Right renal pelvis (tissue), 4 donors: ENCODE measurements around the gene ANXA8. TPM values are rescaled to one million over a fixed set of nuclear protein-coding genes. Genes with fewer than 3 reads are reported as not detected.
"Not testable (repeated sequence)": the region's sequence is repeated elsewhere in the genome, so short reads cannot be mapped to it uniquely, and the experiment has no call there.

Experiments
- DNase-seq, 4 donors: peaks; one replicate each; pipeline ENCODE4 v3.0.0-alpha.2; 2013; ENCODE audit warnings: low read depth in 4 of 4, low spot score in 3 of 4, missing footprints in 1 of 4
- polyA plus RNA-seq, 4 donors: library from polyadenylated mRNA; unstranded; fragments of 120-200 nt; gene quantifications; one replicate each; pipeline ENCODE4 v1.2.1, GENCODE V29; 2013; ENCODE audit not compliant: insufficient read length in 4 of 4

The ANXA8 gene
- polyA plus RNA-seq, 4 donors: 0.12 to 0.62 (median 0.40) TPM; not detected in 1

- DNase-seq: not testable (repeated sequence)
Measured at GRCh38 chr10:47465216-47465917, 18.5 kb downstream of the ANXA8 start.

- not testable (repeated sequence) for DNase-seq
Measured at GRCh38 chr10:47462577-47463358, 21.1 kb downstream of the ANXA8 start.

DNA sequence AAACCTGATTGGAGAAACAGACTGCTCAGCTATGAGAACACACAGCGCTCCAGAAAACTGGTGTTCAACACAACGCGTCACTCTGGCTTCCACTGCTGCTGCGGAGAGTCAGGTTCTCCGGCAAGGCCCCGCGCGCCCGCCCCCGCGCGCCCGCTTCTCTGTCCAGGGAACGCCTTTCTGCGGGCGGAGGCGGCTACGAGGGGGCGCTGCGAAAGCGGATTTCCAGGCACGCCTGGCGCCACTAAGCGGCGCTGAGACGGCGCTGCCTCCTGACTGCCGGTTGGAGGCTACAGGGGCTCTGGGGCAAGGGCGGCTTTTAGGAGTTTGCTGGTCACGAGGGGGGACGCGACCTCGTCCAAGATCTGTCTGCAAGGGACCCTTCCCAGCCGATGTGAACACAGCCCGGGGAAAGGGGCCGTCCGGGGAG lies 22.6 kb downstream of the ANXA8 start:
- peak in 2 of 4 donors; percentile 29 to 33 for DNase-seq

DNA sequence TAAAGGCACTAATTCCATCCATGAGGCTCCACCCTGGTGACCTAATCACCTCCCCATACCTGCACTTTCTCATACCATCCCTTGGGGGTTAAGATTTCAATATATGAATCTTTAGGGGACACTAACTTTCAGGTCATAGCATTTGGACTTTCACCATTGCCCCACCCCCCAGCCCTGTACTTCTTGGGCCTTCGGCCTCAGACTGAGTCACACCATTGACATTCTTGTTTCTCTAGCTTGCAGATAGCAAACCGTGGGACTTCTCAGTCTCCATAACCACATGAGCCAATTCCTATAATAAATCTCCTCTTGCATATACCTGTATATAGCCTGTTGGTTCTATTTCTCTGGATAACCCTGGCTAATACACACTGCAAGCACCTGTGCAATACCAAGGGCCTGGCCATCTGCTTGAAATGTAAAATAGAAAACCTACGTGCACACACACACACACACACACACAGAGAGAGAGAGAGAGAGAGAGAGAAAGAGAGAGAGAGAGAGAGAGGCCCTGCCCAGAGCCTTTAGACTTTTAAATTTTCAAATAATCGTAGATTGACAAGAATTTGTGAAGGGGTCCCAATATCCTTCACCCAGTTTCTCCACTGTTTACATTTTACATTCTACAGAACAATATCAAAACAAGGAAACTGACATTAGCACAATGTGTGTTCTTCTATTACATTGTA lies 25.3 kb downstream of the ANXA8 start:
- DNase-seq: no peak

GRCh38 chr10:47457826-47458225 lies 26.1 kb downstream of the ANXA8 start:
- no peak for DNase-seq

DNA sequence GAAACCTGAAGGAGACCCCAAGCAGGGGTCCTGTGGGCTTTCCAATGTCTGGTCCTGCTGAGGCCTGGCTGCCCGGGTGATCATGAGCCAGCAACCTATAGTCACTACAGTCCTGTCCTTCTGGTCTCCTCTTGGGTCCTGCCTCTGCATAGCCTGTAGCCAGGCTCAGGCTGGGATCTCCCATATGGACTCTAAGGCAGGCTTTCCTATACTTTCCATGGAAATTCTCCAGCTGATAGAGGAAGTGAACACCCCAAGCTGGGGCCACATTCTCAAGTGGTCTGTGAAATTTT lies 26.4 kb downstream of the ANXA8 start:
- DNase-seq: no peak

GRCh38 chr10:47456794-47457527 lies 27.0 kb downstream of the ANXA8 start:
- no peak for DNase-seq

DNA sequence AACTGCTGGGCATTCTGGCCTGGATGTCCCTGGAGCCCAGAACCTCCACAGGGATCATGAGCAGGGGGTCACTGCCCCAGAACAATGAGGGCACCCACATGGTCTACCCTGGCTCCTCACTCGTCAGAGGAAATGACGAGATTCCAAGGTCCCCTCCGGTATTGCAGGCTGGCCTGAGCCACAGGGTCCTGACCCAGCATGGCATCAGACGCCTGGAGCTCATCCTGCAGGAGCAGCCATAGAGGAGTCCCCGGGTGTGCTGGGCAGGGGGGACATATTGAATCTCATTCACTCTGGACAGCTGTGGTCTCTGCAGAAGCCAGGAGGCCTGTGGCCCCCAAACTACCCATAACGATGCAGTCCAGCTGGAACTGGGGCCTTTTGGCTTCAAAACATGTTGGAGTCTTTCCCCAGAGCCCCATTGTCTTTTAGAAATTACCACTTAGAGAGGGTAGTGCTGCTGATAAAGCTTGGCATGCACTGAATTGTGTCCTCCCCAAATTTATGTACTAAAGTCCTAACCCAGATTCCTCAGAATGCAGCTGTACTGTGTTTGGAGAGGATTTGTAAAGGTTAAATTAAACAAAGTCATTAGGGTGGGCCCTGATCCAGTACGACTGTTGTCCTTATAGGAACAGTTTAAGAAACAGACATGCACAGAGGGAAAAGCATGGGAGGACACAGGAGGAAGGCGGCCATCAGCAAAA lies 27.7 kb downstream of the ANXA8 start:
- DNase-seq: peak in 2 of 4 donors; percentile 30 to 31

GRCh38 chr10:47455350-47456078 lies 28.4 kb downstream of the ANXA8 start:
- not testable (repeated sequence) for DNase-seq

DNA sequence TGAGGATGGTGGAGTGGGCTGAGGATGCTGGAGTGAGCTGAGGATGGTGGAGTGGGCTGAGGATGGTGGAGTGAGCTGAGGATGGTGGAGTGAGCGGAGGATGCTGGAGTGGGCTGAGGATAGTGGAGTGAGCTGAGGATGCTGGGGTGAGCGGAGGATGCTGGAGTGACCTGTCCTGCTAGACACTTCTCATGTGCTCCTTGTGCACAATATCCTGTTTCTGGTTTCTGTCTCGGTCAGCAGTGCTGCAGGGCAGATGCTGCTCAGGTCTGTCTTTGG lies 29.2 kb downstream of the ANXA8 start:
- DNase-seq: no peak

DNA sequence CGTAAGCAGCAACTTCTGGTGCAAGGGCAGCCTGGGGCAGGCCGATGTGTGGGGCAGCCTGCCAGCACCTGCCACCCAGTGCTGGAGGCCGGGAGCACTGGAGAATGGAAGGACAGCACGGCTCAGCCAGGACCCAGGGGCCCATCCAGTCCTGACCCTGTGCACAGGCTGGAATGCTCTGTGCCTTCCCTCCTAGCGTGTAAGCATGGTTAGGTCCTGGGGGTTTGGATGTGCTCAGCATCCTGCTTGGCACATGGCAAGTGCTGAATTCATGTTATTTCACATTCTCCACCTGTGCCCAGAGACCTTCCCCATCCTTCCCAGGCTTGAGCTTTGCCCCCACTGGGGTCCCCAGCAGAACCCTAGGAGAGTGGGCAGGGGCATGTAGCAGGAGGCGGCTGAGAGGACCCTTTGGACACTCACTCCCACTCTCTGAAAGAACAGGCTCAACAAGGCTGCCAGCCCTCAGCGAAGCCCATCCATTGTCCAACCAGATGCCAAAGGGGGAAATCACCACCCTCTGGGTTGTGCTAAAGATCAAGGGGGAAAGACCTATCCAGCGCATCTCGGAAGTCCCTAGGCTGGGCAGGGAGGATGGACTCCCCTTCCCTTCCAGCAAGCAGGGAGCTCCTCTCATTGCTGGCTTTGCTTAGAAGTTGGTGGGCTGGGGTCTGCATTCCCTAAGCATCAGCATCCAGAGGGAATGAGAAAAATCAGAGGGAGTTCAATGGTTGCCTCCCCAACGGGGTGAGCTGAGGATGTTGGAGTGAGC lies 29.7 kb downstream of the ANXA8 start:
- DNase-seq: no peak

- no peak for DNase-seq
Measured at GRCh38 chr10:47453141-47454007, 30.5 kb downstream of the ANXA8 start.

- DNase-seq: no peak
Measured at GRCh38 chr10:47452495-47453140, 31.3 kb downstream of the ANXA8 start.

- DNase-seq: no peak
Measured at GRCh38 chr10:47451998-47452494, 31.9 kb downstream of the ANXA8 start.

DNA sequence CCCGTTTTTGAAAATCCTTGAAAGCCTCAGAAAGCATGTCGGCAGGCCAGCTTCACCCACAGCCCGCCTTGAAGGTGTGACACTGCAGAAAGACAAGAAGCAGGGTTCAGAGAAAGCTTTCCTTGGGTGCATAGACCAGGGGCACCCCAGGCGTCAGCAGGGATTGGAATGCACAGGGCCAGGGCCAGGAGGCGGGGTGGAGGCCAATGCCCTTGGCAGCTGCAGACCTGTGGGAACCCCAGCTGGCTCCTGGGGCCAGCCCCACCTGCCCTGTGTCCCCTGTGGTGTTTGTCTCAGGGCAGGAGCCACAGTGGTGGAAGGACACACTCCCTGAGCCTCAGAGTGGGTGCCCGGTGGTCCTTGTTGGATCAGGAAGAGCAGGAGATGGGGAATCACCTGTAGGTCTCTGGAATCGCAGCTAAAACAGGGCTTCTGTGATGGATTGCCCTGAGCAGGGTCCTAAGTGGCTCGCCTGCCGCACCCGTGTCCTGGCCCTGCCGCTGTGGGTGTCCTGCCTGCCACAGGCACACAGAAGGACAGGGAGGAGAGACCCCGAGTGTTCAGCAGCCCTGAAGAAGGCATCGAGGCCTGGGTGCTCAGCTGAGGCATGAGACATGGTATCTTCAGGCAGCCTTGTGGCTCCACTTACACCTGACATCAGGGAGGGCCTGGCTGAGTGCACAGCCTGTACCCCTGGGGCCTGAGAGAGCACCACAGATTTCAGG lies 32.5 kb downstream of the ANXA8 start:
- no peak for DNase-seq

GRCh38 chr10:47450442-47450841 lies 33.5 kb downstream of the ANXA8 start:
- DNase-seq: no peak

DNA sequence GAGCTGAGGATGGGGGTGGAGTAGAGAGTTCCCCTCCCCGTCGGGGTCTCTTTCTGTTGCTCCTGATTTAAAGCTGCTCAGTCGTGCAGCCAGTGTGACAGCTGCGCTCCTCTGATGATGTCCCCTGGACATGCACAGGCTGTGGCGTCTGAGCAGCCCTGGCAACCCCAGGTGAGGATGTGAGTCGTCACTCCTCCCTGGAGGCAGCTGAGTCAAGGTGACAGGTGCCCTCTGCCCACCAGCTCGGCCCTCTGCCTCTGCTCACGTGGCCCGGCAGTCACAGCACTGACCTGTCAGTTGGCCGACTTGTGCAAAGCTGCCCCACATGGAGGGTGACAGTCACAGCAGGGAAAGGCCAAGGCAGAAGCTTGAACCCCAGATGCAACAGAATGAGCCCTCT lies 33.9 kb downstream of the ANXA8 start:
- no peak for DNase-seq
